NK-92 (cell line): Measurements from ENCODE around the gene CLTCL1.

Experiments
- DNase-seq: peaks from one replicate; lab custom pipeline; 2025; ENCODE audit not compliant: unreplicated experiment; lab: John Stamatoyannopoulos, UW

Gene CLTCL1

DNA sequence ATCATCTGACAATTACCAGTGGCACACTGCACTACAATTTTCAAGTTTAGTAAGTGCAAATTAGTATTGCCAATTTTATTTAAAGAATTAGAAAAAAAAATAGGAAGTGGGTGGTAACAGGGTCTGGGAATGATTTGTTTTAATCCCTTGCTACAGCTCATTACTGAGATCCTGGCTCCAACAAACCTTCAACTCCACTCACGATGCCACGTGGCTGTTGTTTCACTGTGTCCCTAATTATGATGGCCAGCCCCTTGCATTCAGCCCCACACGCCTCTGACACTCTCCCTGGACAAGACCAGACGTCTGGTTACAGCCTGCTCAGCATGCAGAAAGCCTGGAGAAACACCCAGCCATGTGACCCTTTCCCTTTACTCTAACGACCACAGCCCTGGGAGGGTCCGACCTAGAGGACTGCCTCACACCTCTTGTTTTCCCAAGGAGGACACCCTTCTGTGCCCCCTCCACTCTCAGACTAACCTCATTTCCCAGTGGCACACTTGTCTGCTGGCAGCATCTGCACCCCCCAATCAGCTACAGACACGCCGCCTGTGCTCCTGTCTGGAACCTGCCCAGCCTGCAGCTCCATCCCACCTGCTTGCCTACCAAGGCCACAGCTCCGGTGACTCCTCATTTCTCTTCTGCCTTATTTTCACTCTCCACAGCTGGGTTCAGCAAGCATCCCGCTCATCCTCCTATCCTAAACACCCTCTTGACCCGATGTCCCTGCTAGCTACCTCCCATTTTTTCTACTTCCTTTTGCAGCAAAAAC is 94.5 kb downstream of the CLTCL1 start:
- no peak for DNase-seq

DNA sequence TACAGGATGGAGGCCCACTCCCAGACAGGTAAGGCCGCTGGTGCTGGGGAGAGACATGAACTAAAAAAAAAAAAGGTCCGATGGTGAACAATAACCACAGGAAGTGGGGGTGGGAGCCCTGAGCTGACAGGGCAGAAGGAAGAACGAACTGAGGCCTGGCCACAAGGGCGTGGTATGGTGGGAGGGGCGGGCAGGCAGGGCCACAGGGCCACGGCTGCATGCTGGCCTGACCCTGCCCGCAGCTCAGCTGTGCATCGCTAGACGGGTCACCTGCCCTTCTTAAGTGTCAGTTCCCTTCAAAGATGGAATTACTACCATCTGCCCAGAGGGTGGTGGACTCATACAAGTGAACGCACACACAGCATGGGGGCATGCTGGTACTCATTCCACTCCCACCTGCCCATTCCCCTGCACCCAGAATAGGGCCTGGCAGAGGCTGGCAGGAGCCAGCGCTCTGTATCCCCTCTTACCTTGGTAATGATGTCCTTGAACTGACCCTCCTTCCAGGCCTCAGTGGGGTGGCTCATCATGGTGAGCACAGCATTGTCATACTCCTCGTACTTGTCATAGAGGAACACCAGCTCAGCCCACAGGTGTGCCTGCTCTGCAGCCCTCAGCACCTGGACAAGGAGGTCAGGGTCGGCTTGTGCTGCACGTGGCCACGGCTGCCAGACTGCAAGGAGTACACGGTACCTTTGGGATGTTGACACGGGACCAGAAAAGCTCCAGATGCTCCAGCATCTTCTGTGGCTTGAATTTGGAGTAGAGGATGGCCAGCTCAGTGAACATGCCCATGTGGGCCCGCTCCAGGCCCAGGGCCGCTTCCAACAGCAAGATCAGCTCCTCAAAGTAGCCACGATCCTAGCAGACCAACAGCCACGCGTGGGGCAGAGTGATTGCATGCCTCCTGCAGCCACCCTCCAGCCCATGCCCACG is 95.5 kb downstream of the CLTCL1 start:
- DNase-seq = no peak

DNA sequence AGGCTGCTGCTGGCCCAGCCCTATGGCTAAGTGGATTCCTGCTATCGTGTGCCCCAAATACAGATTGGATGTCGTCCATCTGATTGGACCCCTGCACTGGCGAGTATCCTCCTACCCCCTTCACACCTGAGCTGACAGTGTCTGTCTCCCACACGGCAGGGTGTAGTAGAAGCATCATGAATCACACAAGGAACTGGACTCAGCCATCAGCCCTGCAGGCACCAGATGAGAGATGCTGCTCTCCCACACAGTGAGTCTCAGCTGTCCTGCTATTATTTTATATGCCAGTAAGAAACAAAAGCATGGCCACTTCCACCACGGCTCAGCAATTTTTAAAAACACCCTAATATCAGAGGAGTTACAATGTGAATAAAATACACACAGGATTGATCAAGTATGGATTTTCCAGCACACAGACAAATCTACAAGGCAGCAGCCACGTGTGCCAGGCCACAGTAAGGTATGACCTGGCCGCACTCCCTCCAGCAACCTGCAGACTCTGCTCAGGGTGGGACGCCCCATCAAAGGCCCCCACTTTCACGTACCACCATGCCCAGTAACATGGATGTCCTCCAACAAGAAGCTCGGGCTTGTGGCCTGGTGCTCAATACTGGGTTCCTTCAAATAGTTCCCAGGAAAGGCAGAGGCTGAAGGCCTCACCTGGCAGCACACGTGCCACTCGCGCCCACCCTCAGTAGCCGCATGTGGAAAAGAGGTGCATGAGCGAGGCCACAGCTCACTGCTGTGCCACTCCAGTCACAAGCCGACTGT is 96.6 kb downstream of the CLTCL1 start:
- no peak for DNase-seq

DNA sequence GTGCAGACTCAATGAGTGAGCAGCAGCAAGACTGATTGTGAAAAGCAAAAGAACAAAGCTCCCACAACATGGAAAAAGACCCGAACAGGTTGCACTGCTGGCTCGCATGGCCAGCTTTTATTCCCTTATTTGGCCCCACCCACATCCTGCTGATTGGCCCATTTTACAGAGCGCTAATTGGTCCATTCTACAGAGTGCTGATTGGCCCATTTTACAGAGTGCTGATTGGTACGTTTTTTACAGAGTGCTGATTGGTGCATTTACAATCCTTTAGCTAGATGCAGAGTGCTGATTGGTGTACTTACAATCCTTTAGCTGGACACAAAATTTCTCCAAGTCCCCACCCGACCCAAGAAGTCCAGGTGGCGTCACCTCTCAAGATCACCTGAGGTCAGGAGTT is 97.6 kb downstream of the CLTCL1 start:
- DNase-seq = no peak

DNA sequence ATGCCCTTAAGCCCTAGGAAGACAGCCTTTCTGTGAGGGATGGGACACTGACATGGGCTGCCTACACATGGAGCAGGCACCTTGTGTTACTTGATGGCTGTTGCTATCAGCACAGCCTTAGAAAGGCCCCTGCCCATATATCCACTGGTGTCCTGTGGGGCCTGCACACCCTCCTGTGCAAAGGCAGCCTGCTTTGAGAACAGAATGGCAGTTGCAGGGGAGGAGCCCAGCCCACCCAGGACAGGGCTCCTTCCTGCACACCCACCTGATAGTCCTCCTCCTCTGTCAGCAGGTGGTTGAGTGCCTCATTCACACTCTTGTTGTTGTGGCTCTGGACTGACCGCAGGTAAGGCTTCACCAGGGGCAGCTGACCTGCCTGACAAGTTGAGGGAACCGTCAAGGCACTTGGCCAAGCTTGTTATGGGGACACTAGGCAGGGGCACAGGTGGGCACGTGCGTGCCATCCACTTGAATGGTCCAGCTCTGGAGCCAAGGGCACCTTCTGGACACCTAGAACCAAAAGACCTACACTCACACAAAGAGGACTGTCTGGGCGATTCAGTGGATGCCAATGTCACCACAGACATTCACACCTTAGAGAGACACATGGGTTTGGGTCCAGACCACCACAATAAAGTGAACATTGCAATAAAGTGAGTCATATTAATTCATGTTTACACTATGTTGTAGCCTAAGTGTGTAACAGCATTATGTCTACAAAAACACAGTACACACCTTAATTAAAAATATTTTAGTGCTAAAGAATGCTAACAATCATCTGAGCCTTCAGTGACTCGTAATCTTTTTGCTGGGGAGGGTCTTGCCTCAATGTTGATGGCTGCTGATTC is 103.6 kb downstream of the CLTCL1 start:
- DNase-seq = no peak

DNA sequence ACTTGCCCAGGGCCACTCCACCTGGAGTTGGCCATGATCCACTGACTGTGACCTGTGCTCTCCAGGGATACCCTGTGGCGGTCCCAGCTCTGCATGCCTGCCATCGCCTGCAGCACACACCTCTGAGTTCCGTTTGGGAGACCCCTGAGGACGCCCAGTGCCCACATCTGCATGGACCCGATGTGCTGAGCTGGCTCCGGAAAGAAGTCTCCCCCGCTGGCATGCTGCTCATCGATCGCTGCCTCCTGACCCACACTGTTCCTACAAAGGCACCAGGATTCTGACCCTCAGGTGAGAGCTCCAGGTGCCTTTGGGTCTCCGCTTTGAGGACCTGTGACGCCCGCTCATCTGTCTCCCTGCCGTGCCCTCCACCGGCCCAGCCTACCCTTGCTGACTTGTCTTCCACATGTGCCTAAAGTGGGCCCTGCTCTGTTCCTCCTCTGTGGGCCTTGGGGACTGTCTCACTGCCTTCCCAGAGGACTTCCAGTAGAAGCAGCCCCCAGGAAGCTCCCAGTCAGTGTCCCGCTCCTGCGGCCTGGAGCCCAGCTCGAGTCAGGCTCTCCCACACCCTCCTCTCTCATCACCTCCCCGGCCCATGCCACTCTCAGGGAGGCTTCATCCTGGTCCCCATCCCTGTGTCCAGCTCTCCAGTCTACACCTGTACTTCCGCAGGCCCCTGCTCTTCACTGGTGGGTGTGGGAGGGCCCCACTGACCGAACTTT is 107.1 kb downstream of the CLTCL1 start:
- DNase-seq = no peak

DNA sequence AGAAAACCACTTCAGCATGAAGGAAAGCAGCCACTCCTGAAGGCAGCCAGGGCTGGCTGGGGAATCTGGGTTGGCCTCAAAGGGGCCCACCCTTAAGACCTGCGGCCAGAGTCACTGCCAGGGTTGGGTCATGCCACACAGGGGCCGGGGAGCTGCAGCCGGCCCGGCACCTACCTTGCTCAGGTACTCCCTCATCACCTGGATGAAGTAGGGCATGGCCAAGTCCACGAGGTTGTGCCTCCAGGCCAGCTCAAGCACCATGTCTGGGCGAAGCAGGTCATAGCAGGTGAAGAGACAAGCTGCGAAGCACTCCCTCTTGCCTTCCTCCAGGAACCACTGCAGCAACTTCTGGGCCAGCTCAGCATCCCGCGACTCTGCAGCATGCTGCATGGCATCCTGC is 108.3 kb downstream of the CLTCL1 start:
- no peak for DNase-seq

DNA sequence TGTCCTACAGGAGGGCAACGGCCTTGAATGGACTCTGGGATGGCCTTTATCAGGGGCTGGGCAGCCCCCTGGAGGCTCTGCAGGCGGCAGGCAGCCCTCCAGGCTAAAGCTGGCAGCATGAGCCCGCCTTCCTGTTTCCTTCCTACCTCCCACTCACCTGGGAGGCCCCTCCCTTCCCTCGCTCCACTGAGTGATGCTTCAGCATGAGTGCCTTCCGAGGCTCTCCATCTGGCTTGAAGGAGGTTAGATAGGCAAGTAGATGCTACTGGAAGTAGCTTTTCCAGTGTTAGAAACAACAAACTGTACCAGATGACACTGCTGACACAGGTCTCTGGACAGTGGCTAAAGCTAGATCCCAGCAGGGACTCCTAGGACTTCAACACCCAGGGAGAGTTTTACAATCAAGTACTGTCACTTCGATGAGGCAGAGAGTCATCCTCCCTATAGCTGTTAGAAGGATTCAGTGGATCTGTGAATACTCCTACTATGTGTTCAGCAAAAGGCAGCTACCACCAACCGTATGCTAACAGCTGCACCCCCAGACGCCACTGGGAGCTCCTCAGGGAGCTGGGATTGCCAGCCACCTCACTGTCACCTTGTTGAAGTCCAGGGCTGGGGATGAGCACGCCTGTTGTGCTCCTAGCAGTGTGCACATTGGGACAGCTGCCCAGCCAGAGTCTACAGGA is 108.9 kb downstream of the CLTCL1 start:
- no peak for DNase-seq

DNA sequence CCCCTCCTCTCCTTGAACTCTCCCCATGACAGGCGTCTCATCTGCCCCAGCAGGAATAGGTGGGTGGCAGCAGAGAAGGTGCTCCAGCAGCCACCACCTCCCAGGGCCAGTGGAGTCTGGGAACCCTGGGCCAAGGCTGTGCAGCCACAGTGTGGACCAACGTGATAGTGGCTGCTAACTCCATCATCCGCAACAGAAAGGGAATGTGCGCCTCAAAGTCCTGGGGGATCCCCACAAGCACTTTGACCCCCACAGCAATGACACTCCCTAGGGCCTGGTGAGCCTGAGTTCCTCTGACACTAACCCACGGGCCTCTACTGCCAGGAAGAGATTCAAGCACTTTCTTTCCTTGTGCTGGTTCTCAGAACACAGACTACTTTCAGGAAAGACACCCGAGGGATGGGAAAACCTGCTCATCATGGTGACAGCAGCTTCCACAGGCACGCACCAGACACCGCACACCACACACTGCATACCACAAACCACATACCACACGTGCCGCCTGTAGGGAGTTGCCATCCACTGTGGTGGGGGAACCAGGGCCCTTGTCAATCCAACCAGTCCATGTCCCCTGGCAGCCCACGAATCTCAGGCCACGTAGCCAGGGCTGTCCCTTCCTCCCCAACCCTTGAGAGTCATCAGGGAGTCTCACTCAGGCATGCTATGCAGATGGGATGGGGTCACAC is 109.6 kb downstream of the CLTCL1 start:
- no peak for DNase-seq

DNA sequence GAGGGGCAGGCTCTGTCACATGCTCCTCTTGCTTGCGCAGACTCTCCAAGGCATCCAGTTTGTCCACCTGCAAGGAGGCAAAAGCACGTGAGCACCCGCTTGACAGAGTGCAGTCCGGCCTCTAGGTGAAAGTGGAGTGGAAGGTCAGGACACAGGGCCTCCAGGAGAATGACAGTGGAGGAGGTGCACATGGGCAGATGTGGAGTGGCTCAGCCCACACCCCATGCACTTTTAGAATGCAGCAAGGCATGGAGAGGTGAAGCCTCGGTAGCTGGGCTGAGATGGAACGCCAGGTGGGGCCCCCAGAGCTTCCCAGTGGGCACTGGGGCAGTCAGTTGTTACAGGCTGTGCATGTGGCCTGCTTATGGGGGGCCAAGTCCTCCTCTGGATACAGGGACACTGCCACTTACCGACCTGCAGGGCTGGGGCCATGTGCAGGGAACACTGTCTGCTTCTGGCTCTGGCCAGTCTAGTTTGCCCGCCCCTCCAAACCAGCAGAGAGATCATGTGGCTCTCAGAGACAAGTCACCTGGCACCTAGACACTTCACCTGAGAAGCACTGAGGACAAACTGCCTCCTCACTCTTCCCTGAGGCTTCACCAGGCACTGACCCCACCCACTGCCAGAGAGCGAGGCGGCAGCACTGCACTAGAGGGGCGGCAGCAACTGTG is 110.6 kb downstream of the CLTCL1 start:
- DNase-seq = no peak

DNA sequence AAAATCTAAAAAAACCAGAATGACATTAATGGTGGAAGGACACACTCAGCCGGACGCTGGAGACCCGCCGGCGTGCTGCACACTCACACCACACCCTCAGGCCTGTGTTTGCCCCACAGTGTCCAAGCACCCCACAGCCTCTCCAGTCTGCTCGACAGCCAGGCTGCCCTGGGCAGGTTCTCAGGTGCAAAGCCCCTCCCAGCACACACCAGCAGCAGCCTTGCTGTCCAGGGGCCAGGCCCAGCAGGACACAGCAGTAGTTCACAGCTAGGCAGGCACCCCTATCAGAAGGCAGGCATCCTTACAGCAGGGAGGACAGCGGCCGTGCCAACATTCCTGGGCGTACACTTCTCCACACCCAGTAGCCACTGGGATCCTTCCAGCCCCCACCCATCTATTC is 111.3 kb downstream of the CLTCL1 start:
- DNase-seq = no peak

DNA sequence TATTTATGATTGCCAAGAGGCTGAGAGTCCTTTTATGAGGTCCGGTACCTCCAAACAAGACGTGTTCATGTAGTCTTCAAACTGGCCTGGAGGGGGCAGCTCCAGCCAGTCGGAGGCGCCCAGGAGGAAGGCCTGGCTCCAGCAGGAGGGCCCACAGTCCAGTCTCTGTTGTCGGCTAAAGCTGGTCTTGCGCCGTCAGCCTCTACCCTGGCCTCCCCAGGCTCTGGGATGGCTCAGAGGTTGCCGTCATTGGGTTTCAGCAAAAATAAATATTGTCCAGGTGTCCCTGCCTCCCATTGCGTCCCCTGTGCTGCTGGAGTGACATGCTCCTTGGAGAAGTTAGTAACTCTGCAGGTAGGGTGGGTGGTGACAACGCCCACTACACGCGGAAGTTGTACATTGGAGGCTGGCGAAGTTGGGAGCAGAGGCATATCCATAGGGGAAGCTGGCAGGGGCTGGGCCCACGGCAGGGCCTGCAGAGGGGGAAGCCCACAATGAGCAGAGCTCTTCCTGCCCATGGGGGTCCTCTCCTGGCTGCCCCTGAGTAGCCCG is 111.9 kb downstream of the CLTCL1 start:
- DNase-seq = no peak

DNA sequence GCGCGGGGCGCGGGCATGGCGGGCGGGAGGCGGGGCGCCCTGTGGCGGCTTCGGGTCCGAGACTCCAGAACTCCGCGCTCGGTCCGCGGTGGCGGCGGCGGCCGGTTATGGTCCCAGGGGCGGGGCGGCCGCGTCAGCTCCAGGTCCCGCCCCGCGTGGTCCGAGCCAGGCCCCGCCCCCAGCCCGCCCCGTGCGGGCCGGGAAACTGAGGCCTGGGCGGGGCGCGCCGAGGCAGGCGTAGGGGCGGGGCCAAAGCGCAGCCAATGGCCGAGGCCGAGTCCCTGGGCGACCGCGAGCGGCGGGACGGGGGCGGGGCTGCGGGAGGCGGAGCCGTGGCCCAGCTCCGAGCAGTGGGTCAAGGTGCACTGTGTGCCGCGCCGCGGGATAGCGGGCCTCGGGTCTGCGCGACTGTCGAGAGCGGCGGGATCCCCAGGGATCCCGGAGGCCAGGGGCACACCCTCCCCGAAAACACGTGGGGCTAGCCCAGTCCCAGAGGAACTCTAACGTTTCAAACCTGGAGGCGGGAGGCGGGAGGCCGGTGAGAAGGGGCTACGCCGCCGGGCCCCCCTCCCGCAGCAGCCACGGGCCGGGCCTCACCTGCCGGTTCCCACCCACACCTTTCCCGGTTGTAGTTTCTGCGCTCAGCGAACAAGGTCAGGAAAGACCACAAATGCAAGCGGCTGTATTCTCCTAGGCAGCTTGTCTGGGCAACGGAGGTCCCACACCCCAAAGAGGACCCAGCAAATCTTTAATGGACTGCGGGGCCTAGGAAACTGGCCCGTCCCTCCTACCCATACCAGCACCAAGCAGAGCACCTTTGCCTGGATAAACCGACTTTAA is 112.6 kb downstream of the CLTCL1 start, which contains the start of gene SLC25A1:
SLC25A1 (minus strand) TSS at position 80 of the 840 bp plus-strand sequence; CDS start at position 17, 63 bp downstream.
- DNase-seq = no peak

DNA sequence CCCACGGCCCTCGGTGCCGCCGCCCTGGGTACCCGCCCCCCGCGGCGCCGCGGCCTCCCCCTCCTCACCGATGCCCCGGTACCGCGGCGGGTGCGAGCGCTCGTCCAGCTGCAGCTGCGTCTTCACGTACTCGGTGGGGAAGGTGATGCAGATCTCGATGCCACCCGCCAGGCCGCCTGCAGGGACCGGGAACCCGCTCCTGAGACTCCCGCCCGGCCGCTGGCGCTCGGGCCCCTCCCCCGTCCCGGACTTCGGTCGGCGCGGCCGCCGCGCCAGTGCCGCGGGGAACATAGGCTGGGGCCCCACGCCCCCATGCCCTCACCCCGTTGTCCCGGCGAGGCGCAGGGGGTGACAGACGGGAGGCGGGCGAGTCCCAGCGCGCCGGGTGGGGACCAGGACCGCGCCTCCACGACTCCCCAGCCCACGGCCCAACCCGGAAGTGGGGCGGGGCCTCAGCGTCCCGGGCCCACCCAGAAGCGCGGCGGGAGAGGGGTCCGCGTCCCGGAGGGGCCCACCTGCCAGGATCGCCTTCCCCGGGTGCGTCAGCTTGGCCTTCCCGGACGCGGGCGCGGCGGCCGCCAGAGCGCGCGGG is 113.4 kb downstream of the CLTCL1 start:
- DNase-seq = no peak

DNA sequence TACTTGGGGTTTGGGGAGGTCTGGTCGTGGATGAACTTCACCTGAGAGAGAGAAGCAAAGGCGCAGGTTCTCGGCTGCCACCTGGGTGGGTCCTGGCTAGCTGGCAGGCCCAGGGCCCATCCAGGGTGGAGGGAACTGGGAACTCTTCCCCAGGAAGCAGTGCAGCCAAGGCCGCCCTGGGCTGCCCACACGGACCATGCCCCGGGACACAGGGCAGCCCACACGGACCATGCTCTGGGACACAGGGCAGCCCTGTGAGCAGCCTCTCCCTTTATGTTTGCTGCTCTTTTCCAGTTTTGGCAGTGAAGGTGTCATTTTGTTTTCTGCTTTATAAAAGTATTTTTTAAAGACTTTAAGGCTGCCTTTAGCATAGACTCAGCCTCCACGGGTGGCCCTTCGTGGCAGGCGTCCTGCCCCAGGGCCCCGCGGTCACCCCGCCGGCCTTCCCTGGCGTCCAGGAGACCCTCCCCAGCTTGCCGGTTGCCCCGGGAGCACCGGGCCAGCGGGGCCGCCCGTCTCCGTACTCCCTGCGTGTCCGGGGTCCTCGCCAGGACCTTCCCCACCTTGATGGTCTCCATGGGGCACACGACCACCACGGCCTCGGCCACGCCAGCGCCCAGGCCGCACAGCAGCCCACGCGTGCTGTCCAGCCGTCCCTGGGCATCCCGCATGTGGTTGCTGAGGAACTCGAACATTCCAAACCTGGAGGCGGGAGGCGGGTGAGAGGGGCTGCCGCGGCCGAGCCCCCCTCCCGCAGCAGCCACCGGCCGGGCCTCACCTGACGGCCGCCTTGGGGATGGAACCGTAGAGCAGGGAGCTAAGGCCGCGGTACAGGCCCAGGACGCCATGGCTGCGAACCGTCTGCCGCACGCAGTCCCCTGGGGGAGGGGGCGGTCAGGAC is 114.1 kb downstream of the CLTCL1 start:
- DNase-seq = no peak
